Dedifferentiated amniotic fluid mesenchymal stem cell (primary cell): ENCODE data around the gene CORO7.
"Not testable (repeated sequence)": the region's sequence is repeated elsewhere in the genome, so short reads cannot be mapped to it uniquely, and the experiment has no call there.

ENCODE experiments used
- DNase-seq: peaks from one replicate; pipeline ENCODE4 v3.0.0-alpha.2; 2016; ENCODE audit errors: extremely low spot score

Gene CORO7

DNA sequence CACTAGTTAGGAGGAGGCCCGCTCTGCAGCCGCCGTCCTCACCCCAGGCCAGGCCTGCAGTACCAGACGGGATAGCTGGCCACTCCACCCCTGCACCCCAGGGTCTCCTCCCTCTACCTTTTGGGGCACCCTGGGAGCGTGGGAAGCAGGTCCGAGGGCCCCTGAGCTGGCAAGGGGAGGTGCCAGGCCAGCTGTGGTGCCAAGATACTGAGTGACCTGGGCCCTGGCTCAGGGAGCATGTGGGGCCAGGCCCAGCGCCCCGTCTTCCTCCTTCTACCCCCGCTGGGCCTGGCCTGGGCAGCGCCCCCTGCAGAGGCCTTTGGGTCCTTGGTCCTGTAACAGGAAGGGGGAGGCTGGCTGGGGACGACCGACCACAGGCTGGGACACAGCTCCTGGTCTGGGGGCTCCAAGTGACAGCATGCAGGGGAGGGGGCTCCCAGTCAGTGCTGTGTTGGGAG is 78.2 kb downstream of the CORO7 start:
- no peak for DNase-seq

DNA sequence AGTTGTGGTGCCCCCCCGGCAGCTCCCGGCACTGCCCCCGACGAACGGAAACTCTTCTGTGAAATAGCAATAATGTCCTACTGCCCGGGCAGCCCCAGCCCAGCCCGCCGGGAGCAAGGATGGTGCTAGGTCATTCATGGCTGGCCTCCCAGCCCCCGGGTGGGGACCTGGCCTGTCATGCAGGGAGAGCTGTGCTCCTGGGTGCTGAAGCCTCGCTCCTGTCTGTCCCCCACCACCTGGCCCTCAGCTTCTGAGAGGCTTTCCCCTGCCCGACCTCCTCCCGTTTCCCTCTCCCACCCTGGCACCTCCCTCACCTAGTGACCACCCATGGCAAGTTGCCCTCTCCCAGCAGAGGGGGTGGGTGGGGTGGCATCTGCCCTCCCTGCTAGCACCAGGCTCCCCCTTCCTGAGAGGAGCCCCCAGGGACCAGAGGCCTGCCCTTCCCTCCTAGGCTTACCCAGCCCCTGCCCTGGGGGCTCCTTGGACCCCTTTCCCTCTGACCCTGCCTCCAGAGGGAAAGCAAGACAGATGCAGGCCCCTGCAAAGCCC is 78.8 kb downstream of the CORO7 start:
- no peak for DNase-seq

DNA sequence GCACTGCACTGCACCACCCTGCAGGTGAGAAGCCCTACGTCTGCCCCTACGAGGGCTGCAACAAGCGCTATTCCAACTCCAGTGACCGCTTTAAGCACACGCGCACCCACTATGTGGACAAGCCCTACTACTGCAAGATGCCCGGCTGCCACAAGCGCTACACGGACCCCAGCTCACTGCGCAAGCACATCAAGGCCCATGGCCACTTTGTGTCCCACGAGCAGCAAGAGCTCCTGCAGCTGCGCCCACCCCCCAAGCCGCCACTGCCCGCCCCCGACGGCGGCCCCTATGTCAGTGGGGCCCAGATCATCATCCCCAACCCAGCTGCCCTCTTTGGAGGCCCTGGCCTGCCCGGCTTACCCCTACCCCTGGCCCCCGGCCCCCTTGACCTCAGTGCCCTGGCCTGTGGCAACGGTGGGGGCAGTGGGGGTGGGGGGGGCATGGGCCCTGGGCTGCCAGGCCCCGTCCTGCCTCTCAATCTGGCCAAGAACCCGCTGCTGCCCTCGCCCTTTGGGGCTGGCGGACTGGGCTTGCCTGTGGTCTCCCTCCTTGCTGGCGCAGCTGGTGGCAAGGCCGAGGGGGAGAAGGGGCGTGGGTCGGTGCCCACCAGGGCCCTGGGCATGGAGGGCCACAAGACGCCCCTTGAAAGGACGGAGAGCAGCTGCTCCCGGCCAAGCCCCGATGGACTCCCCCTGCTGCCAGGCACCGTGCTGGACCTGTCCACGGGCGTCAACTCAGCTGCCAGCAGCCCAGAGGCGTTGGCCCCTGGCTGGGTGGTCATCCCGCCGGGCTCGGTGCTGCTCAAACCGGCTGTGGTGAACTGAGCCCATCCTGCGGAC is 79.5 kb downstream of the CORO7 start:
- no peak for DNase-seq

DNA sequence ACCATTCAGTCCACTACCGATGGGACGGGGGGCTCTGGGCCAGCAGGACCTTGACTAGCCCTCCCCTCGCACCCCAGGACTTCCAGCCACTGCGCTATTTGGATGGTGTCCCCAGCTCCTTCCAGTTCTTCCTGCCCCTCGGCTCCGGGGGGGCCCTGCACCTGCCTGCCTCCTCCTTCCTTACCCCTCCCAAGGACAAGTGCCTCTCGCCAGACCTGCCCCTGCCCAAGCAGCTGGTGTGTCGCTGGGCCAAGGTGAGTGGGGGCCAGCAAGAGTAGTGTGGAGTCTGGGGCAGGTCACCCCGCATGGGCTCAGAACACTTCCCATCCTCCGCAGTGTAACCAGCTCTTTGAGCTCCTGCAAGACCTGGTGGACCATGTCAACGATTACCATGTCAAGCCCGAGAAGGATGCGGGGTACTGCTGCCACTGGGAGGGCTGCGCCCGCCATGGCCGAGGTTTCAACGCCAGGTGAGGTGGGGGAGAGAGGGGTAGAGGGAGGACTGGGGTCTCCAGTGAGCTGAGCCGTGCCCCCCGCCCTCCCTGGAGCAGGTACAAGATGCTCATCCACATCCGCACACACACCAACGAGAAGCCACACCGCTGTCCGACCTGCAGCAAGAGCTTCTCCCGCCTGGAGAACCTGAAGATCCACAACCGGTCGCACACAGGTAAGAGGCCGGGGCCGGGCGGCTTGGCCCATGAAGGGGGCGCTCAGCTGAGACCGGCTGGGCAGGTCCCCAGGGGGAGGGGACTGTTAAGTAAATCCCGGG is 81.5 kb downstream of the CORO7 start:
- DNase-seq, result no peak

DNA sequence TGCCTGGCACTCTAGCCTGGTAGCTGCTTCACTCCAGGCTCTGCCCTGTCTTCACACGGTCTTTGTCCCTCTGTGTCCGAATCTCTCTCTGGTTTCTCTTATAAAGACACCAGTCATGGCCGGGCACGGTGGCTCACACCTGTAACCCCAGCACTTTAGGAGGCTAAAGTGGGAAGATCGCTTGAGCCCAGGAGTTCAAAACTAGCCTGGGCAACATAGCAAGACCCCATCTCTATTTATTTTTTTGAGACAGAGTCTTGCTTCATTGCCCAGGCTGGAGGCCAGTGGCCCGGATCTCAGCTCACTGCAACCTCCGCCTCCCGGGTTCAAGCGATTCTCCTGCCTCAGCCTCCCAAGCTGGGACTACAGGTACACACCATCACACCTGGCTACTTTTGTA is 82.7 kb downstream of the CORO7 start:
- not testable (repeated sequence) for DNase-seq

DNA sequence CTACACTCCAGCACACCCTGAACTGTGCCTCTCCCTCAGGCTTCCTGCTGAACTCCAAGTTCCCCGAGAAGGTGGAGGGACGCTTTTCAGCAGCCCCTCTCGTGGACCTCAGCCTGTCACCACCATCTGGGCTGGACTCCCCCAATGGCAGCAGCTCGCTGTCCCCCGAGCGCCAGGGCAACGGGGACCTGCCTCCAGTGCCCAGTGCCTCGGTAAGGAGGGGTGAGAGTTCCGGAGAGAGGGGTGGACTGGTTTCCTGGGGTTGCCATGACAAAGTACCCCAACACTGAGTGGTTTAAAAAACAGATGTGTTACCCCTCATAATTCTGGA is 83.1 kb downstream of the CORO7 start:
- DNase-seq, result no peak

DNA sequence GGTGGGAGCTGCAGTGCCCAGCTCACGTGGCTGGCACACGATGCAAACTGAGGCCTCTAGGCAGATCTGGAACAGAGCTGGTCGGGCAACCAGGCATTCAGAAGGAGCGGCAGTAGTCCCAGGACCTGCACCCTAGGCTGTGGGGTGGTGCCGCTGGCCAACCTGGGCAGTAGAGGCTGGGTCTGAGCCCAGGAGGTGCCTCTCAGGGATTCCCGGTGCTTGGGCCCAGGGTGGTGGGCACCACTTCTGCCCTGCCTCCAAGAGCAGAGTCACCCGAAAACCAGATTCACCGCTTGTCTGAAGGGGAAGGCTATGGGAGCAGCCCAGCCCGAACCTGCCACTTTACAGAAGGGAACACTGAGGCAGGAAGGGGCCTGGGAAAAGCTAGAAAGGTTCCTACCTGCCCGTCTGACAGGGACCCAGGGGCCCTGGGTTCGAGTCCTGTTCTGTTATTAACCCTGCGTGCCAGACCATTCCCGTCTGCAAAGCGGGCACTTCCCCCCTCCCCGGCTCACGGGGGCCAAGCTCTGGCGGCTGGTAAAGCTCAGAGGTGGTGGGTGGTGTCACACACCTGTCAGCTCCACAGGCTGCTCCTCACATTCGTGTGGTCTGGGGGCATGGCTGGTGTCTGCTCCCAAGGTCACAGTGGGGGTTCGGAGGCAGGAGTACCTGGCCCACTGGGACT is 83.6 kb downstream of the CORO7 start:
- no peak for DNase-seq

DNA sequence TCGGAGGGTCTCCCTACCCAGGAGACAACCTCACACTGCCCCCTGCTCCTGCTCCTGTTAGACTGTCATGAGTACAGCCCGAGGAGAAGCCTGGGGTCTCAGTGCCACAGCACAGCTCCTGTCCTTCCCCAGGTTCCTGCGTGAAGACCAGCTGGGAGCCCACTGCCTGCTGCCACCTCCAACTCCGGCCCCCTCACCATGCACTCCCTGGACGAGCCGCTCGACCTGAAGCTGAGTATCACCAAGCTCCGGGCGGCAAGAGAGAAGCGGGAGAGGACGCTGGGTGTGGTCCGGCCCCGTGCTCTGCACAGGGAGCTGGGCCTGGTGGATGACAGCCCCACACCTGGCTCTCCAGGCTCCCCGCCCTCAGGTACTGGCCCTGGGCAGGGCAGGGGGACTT is 84.3 kb downstream of the CORO7 start:
- no peak for DNase-seq

DNA sequence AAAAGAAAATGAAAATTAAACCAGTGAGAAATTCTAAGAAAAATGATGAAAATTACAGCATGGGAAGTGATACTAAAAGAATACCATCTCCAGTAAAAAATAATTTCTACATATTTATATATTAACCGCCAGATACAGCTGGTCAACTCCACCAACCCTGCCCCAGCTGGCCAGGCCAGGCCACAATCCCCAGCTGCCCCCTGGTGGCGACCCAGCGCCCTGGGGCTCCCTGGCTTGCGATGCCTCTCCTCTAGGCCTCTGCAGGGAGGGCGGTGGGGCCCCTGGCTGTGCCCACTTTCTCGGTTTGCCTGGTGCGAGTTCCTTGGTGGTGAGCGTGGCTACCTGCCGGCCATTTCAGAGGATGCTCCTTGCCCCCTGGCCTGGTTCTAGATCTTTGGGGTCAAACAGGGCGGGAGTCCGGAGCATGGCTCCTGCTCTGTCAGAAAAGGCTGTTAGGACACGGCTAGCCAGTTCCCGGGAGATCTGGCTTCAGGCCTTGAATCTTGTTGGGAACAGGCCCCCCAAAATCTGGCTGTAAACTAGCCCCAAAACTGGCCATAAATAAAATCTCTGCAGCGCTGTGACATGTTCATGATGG is 86.0 kb downstream of the CORO7 start:
- peak; percentile 36 for DNase-seq

DNA sequence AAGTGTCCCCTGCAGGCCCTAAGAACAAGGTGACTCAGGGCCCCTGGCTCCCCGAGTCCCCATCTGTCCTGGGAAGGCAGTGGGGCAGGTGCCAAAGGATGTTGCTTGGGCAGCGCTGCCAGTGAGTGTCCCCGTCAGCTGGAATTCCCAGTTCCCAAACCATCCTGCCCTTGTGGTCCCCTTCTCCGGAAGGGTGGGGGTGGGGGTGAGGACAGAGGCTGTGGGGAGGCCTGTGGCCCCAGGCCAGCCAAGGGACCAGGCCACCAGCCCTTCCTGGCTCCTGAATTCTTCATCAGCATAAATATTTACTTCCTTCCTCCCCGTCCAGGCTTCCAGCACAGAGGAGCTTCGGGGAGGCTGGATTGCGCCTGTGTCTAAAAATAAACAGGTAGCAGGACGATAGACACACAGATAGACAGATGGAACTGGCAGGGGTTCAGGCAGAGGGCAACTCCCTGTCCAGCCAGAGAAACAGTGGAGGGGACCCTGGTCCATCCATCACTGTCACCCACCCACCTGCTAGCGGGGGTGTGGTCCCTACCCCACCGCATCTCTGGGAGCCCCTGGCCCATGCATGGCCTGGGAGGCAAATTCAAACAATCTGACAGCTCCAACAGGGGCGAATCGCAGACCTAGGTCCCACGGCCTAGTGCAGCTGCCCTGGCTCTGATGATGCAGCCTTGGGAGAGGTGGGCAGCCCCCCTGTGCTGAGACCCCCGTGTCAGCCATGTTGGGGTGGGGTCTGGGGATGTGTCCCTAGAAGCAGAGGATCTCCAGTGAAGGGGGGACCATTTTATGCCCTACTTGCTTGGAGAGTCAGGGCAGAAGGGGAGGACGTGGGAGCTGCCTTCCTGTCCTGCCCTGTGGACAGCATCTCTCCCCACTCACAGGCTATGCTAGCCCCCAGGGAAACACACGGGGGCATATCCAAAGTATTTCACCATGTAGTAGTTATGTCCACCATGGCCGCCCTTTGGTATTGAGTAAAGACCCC is 87.3 kb downstream of the CORO7 start:
- DNase-seq, result no peak

DNA sequence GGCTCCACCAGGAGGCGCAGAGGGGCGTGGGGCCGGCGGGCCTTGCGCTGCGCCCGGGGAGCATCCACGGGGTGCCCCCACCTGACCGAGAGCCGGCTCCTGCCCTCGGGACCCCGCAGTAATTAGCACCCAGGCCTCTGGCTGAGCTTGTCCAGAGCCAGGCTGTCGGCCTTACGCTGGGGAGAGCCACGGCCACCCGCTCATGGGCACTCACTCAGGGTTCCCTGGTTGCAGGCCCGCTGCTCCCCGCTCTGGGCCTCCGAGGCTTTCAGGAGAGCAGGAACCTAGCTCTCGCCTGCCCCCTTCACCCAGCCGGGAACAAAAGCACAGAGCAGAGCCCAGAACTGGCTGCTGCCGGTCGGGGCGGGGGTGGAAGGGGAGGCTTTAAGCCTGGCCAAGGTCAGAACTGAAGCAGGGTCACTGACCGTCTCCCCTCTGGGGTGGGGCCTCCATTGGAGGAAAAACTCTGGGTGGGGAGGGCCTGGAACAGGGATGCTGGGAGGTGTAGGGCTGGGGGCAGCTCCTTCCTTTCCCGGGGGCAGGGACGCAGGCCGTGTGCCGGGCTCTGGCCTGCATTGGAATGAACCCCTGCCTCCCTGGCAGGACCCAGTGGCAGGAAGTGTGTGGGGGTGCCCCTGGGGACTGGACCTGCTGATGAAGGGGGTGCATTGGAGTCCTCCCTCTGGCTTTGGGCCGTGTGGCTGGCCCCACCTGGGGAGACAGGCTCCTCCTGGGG is 88.2 kb downstream of the CORO7 start:
- DNase-seq, result peak; percentile 53

DNA sequence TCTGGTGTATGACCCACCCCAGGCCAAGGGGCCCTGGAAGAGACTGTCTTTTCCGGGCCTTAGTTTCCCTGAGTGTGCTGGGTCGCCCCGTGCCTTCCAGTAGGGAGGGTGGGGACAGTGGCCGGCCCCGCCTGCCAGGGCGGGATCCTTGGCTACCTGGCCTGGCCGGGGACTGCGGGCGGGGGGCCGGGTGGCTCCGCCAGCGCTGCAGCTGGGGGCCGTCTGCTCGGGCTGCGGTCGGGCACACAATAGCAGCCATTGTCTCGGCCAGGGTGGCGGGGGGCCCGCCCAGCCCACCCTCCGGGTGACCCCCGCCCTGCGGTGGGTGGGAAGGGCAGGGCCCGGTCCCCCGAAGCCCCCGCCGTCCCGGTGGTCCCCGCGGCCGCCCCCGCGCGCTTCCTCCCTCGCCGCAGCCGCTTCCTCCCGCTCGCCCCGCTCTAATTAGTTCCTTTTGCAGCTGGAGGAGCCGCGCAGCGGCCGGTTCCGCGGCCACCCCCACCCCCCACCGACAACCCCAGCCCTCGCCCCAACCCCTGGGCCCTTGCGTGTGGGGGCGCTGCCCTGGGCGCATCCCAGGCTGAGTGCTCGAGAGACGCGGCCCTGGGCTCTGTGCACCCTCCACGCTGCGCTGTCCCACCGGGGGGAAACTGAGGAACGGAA is 88.9 kb downstream of the CORO7 start:
- DNase-seq, result no peak

DNA sequence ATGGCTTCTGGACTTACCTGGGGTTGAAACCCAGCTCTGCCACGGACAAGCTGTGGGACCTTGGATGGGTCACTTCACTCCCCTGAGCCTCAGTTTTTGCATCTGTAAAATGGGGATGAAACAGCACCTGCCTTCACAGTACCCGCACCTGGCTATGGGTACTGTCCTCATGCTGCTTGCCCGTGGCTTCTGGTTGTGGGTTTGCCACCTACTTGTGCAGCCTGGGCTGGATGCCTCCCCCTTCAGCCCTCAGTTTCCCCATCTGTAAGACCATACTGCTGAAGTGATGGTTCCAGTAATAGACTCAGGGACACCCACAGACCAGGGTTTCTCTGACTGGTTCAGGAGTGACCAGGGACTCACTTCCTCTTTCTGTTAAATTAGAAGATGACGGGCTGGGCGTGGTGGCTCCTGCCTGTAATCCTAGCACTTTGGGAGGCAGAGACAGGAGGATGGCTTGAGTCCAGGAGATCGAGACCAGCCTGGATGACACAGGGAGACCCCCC is 91.1 kb downstream of the CORO7 start:
- no peak for DNase-seq

DNA sequence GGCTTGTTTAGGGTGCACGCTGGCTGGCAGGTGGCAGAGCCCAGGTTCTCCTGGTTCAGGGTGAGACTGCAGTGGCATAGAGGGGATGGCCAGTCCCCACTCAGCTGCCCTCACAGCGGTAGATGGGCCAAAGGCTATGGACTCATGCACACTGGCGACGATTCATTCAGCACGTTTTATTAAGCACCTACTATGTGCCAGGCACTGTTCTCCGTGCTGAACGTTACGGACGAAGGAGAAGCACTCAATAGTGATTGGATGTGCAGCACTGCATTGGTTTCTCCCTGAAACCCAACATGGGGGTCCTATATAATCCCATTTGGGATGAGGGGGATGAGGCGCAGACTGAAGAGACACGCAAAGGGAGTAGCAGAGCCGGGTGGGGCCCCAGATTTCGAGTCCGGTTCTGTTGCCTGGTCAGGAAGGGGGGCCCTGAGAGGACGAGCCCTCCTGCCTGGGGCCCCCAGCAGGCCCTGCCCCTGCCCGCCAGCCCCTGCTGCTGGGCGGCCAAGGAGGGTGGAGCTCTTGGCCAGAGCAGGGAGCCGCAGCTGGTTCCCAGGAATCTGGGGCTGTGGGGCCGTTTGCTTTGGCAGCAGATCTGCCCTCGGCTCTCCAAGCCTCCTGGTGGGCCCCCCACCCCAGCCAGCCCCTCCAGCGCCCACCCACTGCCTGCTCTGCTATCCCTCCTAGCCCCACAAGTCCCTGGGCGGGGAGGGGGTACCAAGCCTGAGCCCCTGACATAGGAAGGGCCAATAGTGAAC is 91.7 kb downstream of the CORO7 start:
- DNase-seq, result no peak

DNA sequence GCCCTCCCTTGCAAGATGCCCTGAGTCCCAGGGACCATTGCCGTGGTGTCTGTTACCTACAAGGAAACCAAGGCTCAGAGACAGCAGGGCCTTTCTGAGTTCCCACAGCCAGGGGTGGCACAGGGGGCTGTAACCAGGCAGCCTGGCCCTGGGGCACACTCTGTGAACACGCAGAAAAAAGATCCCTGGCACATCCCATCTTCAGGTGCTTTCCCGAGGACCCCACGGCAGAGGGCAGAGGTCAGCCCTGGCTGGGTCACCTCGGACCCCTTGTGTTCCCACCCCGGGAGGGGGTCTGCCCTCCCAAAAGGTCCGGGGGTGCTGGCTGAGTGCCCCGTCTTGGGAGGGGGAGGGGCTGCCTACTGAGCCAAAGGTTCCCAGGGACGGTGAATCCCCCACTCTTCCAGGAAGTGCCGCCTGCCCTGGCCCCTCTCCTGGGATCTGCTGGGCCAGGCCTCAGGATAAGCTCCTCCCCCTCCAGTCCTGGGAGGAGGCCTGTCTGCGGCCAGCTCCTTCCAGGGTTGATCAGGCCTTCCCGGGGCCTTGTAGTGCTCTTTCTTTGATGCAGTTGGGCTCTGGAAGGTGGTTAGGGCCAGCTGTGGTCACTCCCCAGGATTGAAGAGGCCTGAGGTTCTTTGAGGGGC is 92.4 kb downstream of the CORO7 start:
- no peak for DNase-seq

DNA sequence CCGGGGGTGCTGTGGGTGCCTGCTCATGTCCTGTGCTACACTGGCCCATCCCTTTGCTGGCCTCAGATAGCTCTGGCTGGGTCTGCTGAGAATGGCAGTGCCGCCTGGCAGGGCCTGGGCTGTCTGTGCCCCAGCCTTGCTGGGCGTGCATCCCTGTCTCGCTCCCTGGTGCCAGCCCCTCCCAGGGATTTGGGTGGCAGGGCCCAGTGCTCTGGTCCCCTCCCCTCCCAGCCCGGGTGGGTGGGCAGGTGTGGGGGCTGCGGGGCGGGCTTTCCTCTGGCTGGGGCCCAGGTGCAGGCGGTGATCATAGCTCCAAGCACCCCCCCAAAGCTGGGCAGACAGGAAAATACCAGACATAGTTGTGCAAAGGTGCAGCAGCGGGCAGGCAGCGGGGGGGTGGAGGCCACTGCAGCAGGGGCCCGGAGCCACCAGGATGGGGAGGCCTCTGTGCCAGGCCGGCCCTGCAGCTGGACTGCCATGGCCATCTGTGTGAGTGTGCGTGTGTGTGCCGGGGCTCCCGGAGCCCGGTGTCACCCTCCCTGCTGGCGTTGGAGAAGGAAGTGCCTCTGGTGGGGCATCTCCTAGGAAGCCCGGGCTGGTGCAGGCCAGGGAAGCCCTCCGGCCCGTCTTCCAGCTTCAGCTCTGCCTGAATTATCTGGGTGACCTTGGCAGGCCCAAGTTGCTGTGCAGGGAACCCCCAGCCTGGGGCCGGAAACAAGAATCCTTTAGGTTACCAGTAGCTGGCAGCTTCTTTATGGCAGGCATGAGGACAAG is 93.1 kb downstream of the CORO7 start:
- no peak for DNase-seq
